Measurements from ENCODE around the gene YPEL1.
"Not testable (repeated sequence)": the region's sequence is repeated elsewhere in the genome, so short reads cannot be mapped to it uniquely, and the experiment has no call there.

The YPEL1 gene

GRCh38 chr22:21681566-21682370 lies 53.8 kb downstream of the YPEL1 start:
- Mint-ChIP-seq H3K4me1 (no peaks in the 10 kb centered on the region), H3K9me3 (no peaks in the 10 kb centered on the region), H3K27me3 (ENCODE audit: low read depth) (no peaks in the 10 kb centered on the region), H3K36me3 (ENCODE audit: low read depth) (peaks cover 28% of the 10 kb centered on the region), H3K27ac (peak overlapping the region in 1 of 3 experiments; percentile 91), H3K4me3 (no peak overlapping the region)
- no peak for TF ChIP-seq CTCF (IDR thresholded peaks at IDR 0.05; ENCODE audit: unreplicated experiment in 3 of 3)

GRCh38 chr22:21680830-21681565 lies 54.6 kb downstream of the YPEL1 start:
- Mint-ChIP-seq H3K9me3 (peaks cover 1% of the 10 kb centered on the region), H3K27ac (peak overlapping the region in 1 of 3 experiments; percentile 15), H3K4me1 (no peaks in the 10 kb centered on the region), H3K36me3 (ENCODE audit: low read depth) (peaks cover 35% of the 10 kb centered on the region), H3K27me3 (ENCODE audit: low read depth) (no peaks in the 10 kb centered on the region), H3K4me3 (no peak overlapping the region)
- TF ChIP-seq CTCF (IDR thresholded peaks at IDR 0.05; ENCODE audit: unreplicated experiment in 3 of 3), result no peak

- peaks cover 3% of the 10 kb centered on the region for H3K9me3 Mint-ChIP-seq
- no peak overlapping the region for H3K4me3 Mint-ChIP-seq
- no peaks in the 10 kb centered on the region for H3K27me3 Mint-ChIP-seq (ENCODE audit: low read depth)
- TF ChIP-seq CTCF (IDR thresholded peaks at IDR 0.05; ENCODE audit: unreplicated experiment in 3 of 3), result no peak
- H3K4me1 Mint-ChIP-seq, result no peaks in the 10 kb centered on the region
- no peak overlapping the region for H3K27ac Mint-ChIP-seq
- H3K36me3 Mint-ChIP-seq (ENCODE audit: low read depth), result peaks cover 44% of the 10 kb centered on the region
Measured at GRCh38 chr22:21679383-21679782, 56.2 kb downstream of the YPEL1 start.

GRCh38 chr22:21678842-21679241 lies 56.8 kb downstream of the YPEL1 start:
- not testable (repeated sequence) for H3K27ac Mint-ChIP-seq; H3K4me1 Mint-ChIP-seq; H3K27me3 Mint-ChIP-seq (ENCODE audit: low read depth); H3K9me3 Mint-ChIP-seq; H3K4me3 Mint-ChIP-seq
- peaks cover 47% of the 10 kb centered on the region for H3K36me3 Mint-ChIP-seq (ENCODE audit: low read depth)

- no peaks in the 10 kb centered on the region for H3K4me1 Mint-ChIP-seq
- no peak overlapping the region for H3K4me3 Mint-ChIP-seq
- H3K27ac Mint-ChIP-seq, result no peak overlapping the region
- H3K9me3 Mint-ChIP-seq, result peaks cover 3% of the 10 kb centered on the region
- peaks cover 53% of the 10 kb centered on the region for H3K36me3 Mint-ChIP-seq (ENCODE audit: low read depth)
- no peaks in the 10 kb centered on the region for H3K27me3 Mint-ChIP-seq (ENCODE audit: low read depth)
- no peak for TF ChIP-seq CTCF (IDR thresholded peaks at IDR 0.05; ENCODE audit: unreplicated experiment in 3 of 3)
Measured at GRCh38 chr22:21677606-21678443, 57.8 kb downstream of the YPEL1 start.

Measured in nephron (organoid).